Right atrium auricular region (tissue), 2 donors: Measurements from ENCODE around the gene USP54. TPM values are rescaled to one million over a fixed set of nuclear protein-coding genes. Genes with fewer than 3 reads are reported as not detected.

Experiments used
- DNase-seq: peaks from one replicate; pipeline ENCODE4 v3.0.0-alpha.2; 2019; ENCODE audit warnings: low spot score
- H3K27ac ChIP-seq, 2 donors: fragments of 200-600 bp; sonication (generic); 1 replicate in 1 of 2; 2 replicates in 1 of 2; pipeline ENCODE4 v1.5.1; 2016 to 2019
- H3K27me3 ChIP-seq, 2 donors: fragments of 200-600 bp; sonication (generic); one replicate each; pipeline versions ENCODE4 v1.5.1 to v1.6.0; 2017 to 2019
- H3K36me3 ChIP-seq: fragments of 200-600 bp; sonication (generic); one replicate; pipeline ENCODE4 v1.5.1; 2016
- H3K4me1 ChIP-seq, 2 donors: fragments of 200-600 bp; sonication (generic); one replicate each; pipeline versions ENCODE4 v1.5.1 to v1.6.0; 2017 to 2019
- H3K4me3 ChIP-seq, 2 donors: fragments of 200-600 bp; sonication (generic); 1 replicate in 1 of 2; 2 replicates in 1 of 2; pipeline ENCODE4 v1.5.1; 2017 to 2019; ENCODE audit warnings: mild to moderate bottlenecking in 1 of 2, moderate library complexity in 1 of 2
- H3K9me3 ChIP-seq, 2 donors: fragments of 200-600 bp; sonication (generic); one replicate each; pipeline ENCODE4 v1.5.1; 2019
- total RNA-seq, 2 donors: library from RNA; depleted of rRNA; stranded (reverse); fragments of >200 nt; gene quantifications; one replicate each; pipeline ENCODE4 v1.1.0, GENCODE V29; 2016
- TF ChIP-seq, protein P1 (sequence below), 2 donors: fragments of 200-600 bp; sonication (generic); IDR thresholded peaks; one replicate each; pipeline ENCODE4 v1.5.1; 2019; ENCODE audit warnings: antibody characterized with exemption in 2 of 2

Gene USP54
- total RNA-seq, 2 donors from 2014 or later: 22.3 to 24.3 TPM

DNA sequence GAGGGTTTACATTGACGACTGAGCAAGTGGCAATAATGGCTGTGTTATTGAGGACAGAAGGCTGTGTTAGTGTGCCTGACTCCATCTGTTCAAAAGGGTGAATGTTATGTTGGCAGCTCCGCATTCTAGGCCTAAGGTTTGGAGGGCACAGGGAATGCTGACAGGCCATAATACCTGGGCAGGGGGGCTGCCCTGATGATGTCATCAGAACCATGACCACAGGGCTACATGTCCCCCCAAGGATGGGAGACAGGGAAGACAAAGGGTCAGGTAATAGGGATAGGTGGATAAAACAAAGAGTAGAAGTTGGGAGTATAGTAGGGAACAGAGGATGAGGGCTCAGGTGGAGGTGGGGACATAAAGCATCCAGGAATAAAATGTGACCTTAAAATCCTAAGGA is 93.5 kb downstream of the USP54 start:
- no peaks in the 10 kb centered on the region for H3K9me3 ChIP-seq
- H3K4me3 ChIP-seq: no peak overlapping the region
- no peaks in the 10 kb centered on the region for H3K27me3 ChIP-seq
- peaks cover 0 to 29% of the 10 kb centered on the region in 2 donors for H3K4me1 ChIP-seq
- TF ChIP-seq, protein P1, sequence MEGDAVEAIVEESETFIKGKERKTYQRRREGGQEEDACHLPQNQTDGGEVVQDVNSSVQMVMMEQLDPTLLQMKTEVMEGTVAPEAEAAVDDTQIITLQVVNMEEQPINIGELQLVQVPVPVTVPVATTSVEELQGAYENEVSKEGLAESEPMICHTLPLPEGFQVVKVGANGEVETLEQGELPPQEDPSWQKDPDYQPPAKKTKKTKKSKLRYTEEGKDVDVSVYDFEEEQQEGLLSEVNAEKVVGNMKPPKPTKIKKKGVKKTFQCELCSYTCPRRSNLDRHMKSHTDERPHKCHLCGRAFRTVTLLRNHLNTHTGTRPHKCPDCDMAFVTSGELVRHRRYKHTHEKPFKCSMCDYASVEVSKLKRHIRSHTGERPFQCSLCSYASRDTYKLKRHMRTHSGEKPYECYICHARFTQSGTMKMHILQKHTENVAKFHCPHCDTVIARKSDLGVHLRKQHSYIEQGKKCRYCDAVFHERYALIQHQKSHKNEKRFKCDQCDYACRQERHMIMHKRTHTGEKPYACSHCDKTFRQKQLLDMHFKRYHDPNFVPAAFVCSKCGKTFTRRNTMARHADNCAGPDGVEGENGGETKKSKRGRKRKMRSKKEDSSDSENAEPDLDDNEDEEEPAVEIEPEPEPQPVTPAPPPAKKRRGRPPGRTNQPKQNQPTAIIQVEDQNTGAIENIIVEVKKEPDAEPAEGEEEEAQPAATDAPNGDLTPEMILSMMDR (IDR thresholded peaks at IDR 0.05): no peak
- H3K27ac ChIP-seq: no peak overlapping the region
- peaks cover 31% of the 10 kb centered on the region for H3K36me3 ChIP-seq
- DNase-seq: no peak

DNA sequence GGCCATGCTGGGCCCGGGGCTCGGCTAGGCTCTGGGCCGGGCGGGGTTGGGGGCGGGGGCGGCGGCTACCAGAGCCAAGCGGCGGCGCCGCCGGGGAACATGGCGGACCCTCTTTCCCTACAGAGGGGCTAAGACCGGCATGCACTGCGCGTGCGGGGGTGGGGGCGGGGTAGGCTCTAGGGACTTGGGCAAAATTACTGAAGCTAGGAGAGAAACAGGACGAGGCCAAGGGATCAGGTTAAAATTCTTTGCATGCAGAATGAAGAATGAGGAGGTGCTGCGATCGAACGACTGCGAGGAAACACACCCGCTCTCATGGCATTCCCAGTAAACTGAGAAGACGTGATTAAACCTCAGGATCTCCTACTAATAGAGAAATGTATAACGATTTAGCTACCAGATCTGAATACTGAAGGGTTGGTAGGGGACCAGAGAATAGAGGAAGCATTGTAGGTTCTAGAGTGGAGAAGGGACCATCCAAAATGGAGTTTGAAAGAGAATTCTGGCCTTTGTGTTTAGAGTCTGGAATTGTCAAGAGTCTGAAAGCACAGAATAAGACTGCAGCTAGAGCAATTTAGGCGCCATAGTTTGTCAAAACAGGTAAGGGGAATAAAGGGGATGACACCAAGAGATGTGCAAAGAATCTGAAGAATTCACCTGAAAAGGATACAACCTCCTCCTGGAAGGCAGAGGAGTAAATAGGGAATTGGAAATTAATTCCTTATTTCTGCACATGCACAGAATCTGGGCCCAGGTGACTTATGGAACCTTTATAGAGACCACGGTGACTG is 95.1 kb downstream of the USP54 start, which contains the start of gene PPP3CB:
Gene PPP3CB, minus strand, starts transcription at position 141 of the 791 bp plus-strand sequence. Its CDS starts 135 bp downstream, at position 6.
- TF ChIP-seq, protein P1 (IDR thresholded peaks at IDR 0.05): no peak
- peak; percentile 91 for DNase-seq
- Histone ChIP-seq H3K27ac (peak within 1 kb of the TSS; percentile 97), H3K4me1 (peaks cover 2 to 34% of the 10 kb centered on the region in 2 donors), H3K4me3 (peak within 1 kb of the TSS; percentile 57 to 80), H3K36me3 (peaks cover 31% of the 10 kb centered on the region), H3K9me3 (no peaks in the 10 kb centered on the region), H3K27me3 (no peaks in the 10 kb centered on the region)

DNA sequence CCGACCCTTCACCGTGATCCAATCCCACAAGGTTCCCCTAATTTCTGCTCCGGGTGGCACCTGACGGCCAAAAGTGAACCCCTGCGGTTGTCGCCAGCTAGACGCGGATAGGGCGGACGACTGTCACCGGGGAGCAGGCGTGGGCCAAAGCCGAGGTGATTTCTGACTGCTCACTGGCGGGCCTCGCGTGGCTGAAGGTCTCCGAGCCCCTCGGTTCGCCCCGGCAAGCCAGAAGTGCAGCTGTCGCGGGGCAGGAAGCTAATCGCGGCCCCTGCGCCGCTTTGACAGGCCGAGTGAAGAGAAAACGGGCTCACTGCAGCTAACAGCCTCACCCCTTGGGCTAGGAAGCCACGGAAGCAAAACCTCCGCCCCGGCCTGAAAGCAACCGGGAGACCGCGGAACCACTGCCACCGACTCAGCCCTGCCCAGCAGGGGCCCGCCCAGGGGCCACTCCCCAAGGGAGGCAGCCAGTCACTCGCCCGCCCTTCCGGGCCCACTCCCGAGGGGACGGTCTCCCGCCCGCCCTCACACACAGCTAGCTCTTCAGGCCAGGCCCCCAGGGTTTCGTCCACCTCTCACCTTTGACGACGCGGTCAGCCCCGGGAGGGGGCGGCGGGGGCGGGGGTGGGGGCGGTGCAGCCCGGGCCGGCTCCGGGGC is 95.8 kb downstream of the USP54 start:
- Histone ChIP-seq H3K4me1 (peaks cover 2 to 34% of the 10 kb centered on the region in 2 donors), H3K27me3 (no peaks in the 10 kb centered on the region), H3K36me3 (peaks cover 26% of the 10 kb centered on the region), H3K27ac (peak overlapping the region; percentile 97), H3K9me3 (no peaks in the 10 kb centered on the region), H3K4me3 (peak overlapping the region; percentile 57 to 80)
- TF ChIP-seq, protein P1 (IDR thresholded peaks at IDR 0.05): no peak
- peak; percentile 88 for DNase-seq

DNA sequence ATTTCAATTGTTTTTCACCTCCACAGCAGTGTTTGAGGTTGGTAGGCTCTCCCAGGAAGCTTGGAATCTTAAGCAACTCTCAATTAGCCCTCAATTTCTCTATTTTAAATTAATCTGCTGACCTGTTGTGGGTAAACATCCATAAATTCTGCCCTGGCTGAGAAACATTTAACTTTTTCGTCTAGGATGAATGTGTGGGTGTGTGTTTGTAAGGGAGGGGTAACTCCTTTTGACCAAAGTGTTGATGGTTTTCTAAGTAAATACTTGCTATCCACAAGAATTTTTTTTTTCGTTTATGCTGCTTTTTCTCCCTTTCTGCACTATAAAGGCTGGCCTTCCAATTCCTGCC is 96.3 kb downstream of the USP54 start:
- Histone ChIP-seq H3K4me1 (peaks cover 2 to 34% of the 10 kb centered on the region in 2 donors), H3K9me3 (no peaks in the 10 kb centered on the region), H3K27ac (peak overlapping the region; percentile 97), H3K36me3 (peaks cover 21% of the 10 kb centered on the region), H3K4me3 (peak overlapping the region; percentile 57 to 80), H3K27me3 (no peaks in the 10 kb centered on the region)
- TF ChIP-seq, protein P1 (IDR thresholded peaks at IDR 0.05): no peak
- no peak for DNase-seq

DNA sequence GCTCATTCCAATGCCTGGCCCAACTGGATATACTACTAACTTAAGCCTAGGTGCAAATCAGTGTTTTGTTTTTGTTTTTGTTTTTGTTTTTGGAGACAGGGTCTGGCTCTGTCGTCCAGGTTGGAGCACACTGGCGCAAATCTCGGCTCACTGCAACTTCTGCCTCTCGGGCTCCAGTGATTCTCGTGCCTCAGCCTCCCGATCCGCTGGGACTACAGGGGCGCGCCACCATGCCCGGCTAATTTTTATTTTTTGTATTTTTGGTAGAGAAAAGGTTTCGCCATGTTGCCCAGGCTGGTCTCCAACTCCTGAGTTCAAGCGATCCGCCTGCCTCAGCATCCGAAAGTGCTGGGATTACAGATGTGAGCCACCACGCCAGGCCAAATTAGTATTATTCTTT is 96.9 kb downstream of the USP54 start:
- DNase-seq: no peak
- Histone ChIP-seq H3K27me3 (no peaks in the 10 kb centered on the region), H3K4me3 (peak overlapping the region in 1 of 2 donors; percentile 80), H3K36me3 (peaks cover 16% of the 10 kb centered on the region), H3K4me1 (peaks cover 2 to 34% of the 10 kb centered on the region in 2 donors), H3K27ac (no peak overlapping the region), H3K9me3 (no peaks in the 10 kb centered on the region)
- TF ChIP-seq, protein P1 (IDR thresholded peaks at IDR 0.05): no peak
